H1 (cell line): ENCODE data around the gene PPIG. TPM values are rescaled to one million over a fixed set of nuclear protein-coding genes. Genes with fewer than 3 reads are reported as not detected.

Source experiments
- CTCF ChIA-PET: fragments of 300-600 bp; sonication (Branson Sonifier 250); formaldehyde crosslinking; loops from one replicate; lab custom pipeline; 2021; ENCODE audit not compliant: partially characterized antibody; lab: Charles Lee
- POLR2A ChIA-PET: fragments of 300-600 bp; sonication (Branson Sonifier 250); formaldehyde crosslinking; loops from one replicate; lab custom pipeline; 2021; ENCODE audit warnings: inconsistent platforms; ENCODE audit not compliant: partially characterized antibody; lab: Charles Lee
- DNase-seq, 2 experiments: peaks; one replicate each; pipeline versions ENCODE4 v3.0.0 to v3.0.0-alpha.2; 2010 to 2022; ENCODE audit warnings: low spot score in 2 of 2, low read depth in 1 of 2, mixed read lengths in 1 of 2
- FAIRE-seq: peaks from 2 replicates; lab custom pipeline; 2011; peaks lifted over from hg19 to GRCh38; lab: Jason Lieb, UNC
- H2AFZ ChIP-seq: 2 replicates; pipeline ENCODE4 v1.8.1; 2012; ENCODE audit warnings: low read length, inconsistent platforms
- H2AK5ac ChIP-seq: 2 replicates; pipeline ENCODE4 v1.6.1; 2013; ENCODE audit warnings: low read depth, low read length
- H2BK120ac ChIP-seq: replicated peaks from 2 replicates; pipeline ENCODE3; 2013; ENCODE audit warnings: low read depth, low read length, inconsistent platforms
- H2BK12ac ChIP-seq: 2 replicates; pipeline ENCODE4 v1.6.1; 2013; ENCODE audit warnings: low read depth, low read length
- H2BK15ac ChIP-seq: 2 replicates; pipeline ENCODE4 v1.6.1; 2013; ENCODE audit warnings: low read length
- H2BK20ac ChIP-seq: 2 replicates; pipeline ENCODE4 v1.6.1; 2013; ENCODE audit warnings: low read length
- H2BK5ac ChIP-seq: 2 replicates; pipeline ENCODE4 v1.6.1; 2013; ENCODE audit warnings: low read depth, low read length
- H3K14ac ChIP-seq: 2 replicates; pipeline ENCODE4 v1.6.1; 2013; ENCODE audit warnings: inconsistent platforms; ENCODE audit not compliant: insufficient read length
- H3K18ac ChIP-seq: 2 replicates; pipeline ENCODE4 v1.6.1; 2013; ENCODE audit warnings: low read length; ENCODE audit errors: extremely low read depth
- H3K23ac ChIP-seq: 2 replicates; pipeline ENCODE4 v1.6.1; 2013; ENCODE audit warnings: inconsistent platforms; ENCODE audit not compliant: insufficient read length
- H3K23me2 ChIP-seq: 2 replicates; pipeline ENCODE4 v1.6.1; 2013; ENCODE audit warnings: low read depth, low read length
- H3K27ac ChIP-seq: 2 replicates; pipeline ENCODE4 v1.6.1; 2011; ENCODE audit warnings: low read depth, low read length, inconsistent platforms
- H3K27me3 ChIP-seq, 4 experiments: replicated peaks in 1 of 4; 1 replicate in 1 of 4; 2 replicates in 3 of 4; pipeline versions ENCODE4 v1.6.1 to v1.8.1; 2011 to 2013; ENCODE audit warnings: low read length in 3 of 4, mild to moderate bottlenecking in 3 of 4, inconsistent platforms in 2 of 4, mixed read lengths in 2 of 4, moderate library complexity in 1 of 4; ENCODE audit not compliant: control insufficient read depth in 3 of 4, insufficient read depth in 3 of 4; ENCODE audit errors: extremely low read depth in 1 of 4
- H3K36me3 ChIP-seq, 4 experiments: 2 replicates each; pipeline versions ENCODE4 v1.6.1 to v1.8.1; 2011 to 2013; ENCODE audit warnings: mild to moderate bottlenecking in 4 of 4, low read length in 3 of 4, moderate library complexity in 2 of 4, control low read depth in 1 of 4, inconsistent platforms in 1 of 4; ENCODE audit not compliant: insufficient read depth in 4 of 4, control insufficient read depth in 2 of 4
- H3K4ac ChIP-seq: replicated peaks from 2 replicates; pipeline ENCODE3; 2013; ENCODE audit warnings: low read length, low read depth, mixed read lengths, inconsistent platforms; ENCODE audit not compliant: insufficient read length
- H3K4me1 ChIP-seq, 4 experiments: replicated peaks in 1 of 4; 1 replicate in 1 of 4; 2 replicates in 3 of 4; pipeline versions ENCODE4 v1.6.1 to v1.8.1; 2011 to 2013; ENCODE audit warnings: low read length in 3 of 4, inconsistent platforms in 2 of 4, mixed read lengths in 1 of 4; ENCODE audit not compliant: insufficient read depth in 4 of 4, control insufficient read depth in 3 of 4
- H3K4me2 ChIP-seq, 2 experiments: 2 replicates each; pipeline versions ENCODE4 v1.6.1 to v1.8.1; 2011 to 2013; ENCODE audit warnings: low read depth in 2 of 2, low read length in 2 of 2, control low read depth in 1 of 2, inconsistent platforms in 1 of 2, mild to moderate bottlenecking in 1 of 2; ENCODE audit not compliant: insufficient read depth in 1 of 2
- H3K4me3 ChIP-seq, 4 experiments: fragments of 200-600, 300-600 bp in 1 of 4; sonication (generic), shearing (Covaris generic), sonication (Bioruptor Twin) in 1 of 4; 2 replicates each; pipeline versions ENCODE4 v1.5.1 to v1.8.1; 2011 to 2016; ENCODE audit warnings: low read length in 4 of 4, low read depth in 3 of 4, control low read depth in 2 of 4, inconsistent platforms in 2 of 4, mild to moderate bottlenecking in 2 of 4, mixed read lengths in 1 of 4, moderate library complexity in 1 of 4; ENCODE audit not compliant: insufficient read depth in 2 of 4; ENCODE audit errors: extremely low read depth in 1 of 4
- H3K56ac ChIP-seq: replicated peaks from 2 replicates; pipeline ENCODE3; 2013; ENCODE audit warnings: low read depth, mild to moderate bottlenecking, mixed read lengths, low read length, inconsistent platforms; ENCODE audit not compliant: insufficient read length
- H3K79me1 ChIP-seq: 2 replicates; pipeline ENCODE4 v1.6.1; 2013; ENCODE audit warnings: low read depth, low read length, control low read depth
- H3K79me2 ChIP-seq, 2 experiments: 2 replicates each; pipeline versions ENCODE4 v1.6.1 to v1.8.1; 2012 to 2013; ENCODE audit warnings: low read length in 2 of 2, mild to moderate bottlenecking in 2 of 2, inconsistent platforms in 1 of 2; ENCODE audit not compliant: insufficient read depth in 2 of 2, control insufficient read depth in 1 of 2
- H3K9ac ChIP-seq, 4 experiments: replicated peaks in 1 of 4; 1 replicate in 1 of 4; 2 replicates in 3 of 4; pipeline versions ENCODE4 v1.6.1 to v1.8.1; 2011 to 2013; ENCODE audit warnings: low read depth in 3 of 4, low read length in 3 of 4, control low read depth in 2 of 4, mild to moderate bottlenecking in 2 of 4, moderate library complexity in 2 of 4, inconsistent platforms in 1 of 4; ENCODE audit errors: extremely low read depth in 1 of 4
- H3K9me3 ChIP-seq, 2 experiments: 2 replicates each; pipeline versions ENCODE4 v1.6.1 to v1.8.1; 2012 to 2013; ENCODE audit warnings: mild to moderate bottlenecking in 2 of 2, moderate library complexity in 2 of 2, control low read depth in 1 of 2, inconsistent platforms in 1 of 2, low read depth in 1 of 2, low read length in 1 of 2, mixed read lengths in 1 of 2; ENCODE audit not compliant: insufficient read depth in 2 of 2
- H4K20me1 ChIP-seq, 2 experiments: replicated peaks in 1 of 2; 2 replicates each; pipeline versions ENCODE3 to v1.8.1; 2011 to 2013; ENCODE audit warnings: inconsistent platforms in 2 of 2, low read length in 2 of 2, mild to moderate bottlenecking in 1 of 2; ENCODE audit not compliant: insufficient read depth in 2 of 2, control insufficient read depth in 1 of 2
- H4K5ac ChIP-seq: 2 replicates; pipeline ENCODE4 v1.6.1; 2013; ENCODE audit warnings: low read length, low read depth, mixed read lengths, inconsistent platforms; ENCODE audit not compliant: insufficient read length
- H4K8ac ChIP-seq: 2 replicates; pipeline ENCODE4 v1.8.0; 2013; ENCODE audit warnings: mild to moderate bottlenecking, moderate library complexity, low read length, inconsistent platforms; ENCODE audit not compliant: insufficient read depth; ENCODE audit errors: extremely low read depth
- H4K91ac ChIP-seq: replicated peaks from 2 replicates; pipeline ENCODE3; 2013; ENCODE audit warnings: low read length, mixed read lengths, inconsistent platforms; ENCODE audit not compliant: insufficient read length
- CBX5 ChIP-seq: fragments of 300-800, 300-1000 bp; sonication (generic); IDR thresholded peaks from 2 replicates; pipeline ENCODE4 v1.7.1; 2016; ENCODE audit warnings: antibody characterized with exemption, low read length, low read depth
- CTBP2 ChIP-seq: IDR thresholded peaks from 2 replicates; pipeline ENCODE4 v1.7.0; 2011; ENCODE audit warnings: borderline replicate concordance, mild to moderate bottlenecking, moderate library complexity, mixed read lengths, low read length; ENCODE audit not compliant: insufficient read depth, insufficient read length
- CTCF ChIP-seq, 3 experiments: IDR thresholded peaks; 1 replicate in 2 of 3; 2 replicates in 1 of 3; pipeline versions ENCODE4 v1.5.1 to v1.6.1; 2011; ENCODE audit warnings: low read length in 3 of 3, mild to moderate bottlenecking in 3 of 3, inconsistent platforms in 2 of 3, low read depth in 1 of 3, moderate library complexity in 1 of 3; ENCODE audit not compliant: insufficient read depth in 1 of 3; ENCODE audit errors: control extremely low read depth in 1 of 3
- EZH2 ChIP-seq: fragments of 200-600 bp; sonication (generic); IDR thresholded peaks from 2 replicates; pipeline ENCODE4 v1.7.1; 2012; ENCODE audit warnings: low read depth, mild to moderate bottlenecking, moderate library complexity, low read length, inconsistent platforms; ENCODE audit not compliant: severe bottlenecking
- JUN ChIP-seq: IDR thresholded peaks from 2 replicates; pipeline ENCODE4 v1.6.1; 2011; ENCODE audit warnings: low read depth, mild to moderate bottlenecking, improper control_type of control experiment, low read length
- NRF1 ChIP-seq: IDR thresholded peaks from 2 replicates; pipeline ENCODE4 v1.6.1; 2011; ENCODE audit warnings: mild to moderate bottlenecking, low read depth, low read length, improper control_type of control experiment
- RNF2 ChIP-seq: fragments of 200-900, 300-1000 bp; sonication (generic); IDR thresholded peaks from 2 replicates; pipeline ENCODE4 v1.7.1; 2016; ENCODE audit warnings: borderline replicate concordance, low read depth, mild to moderate bottlenecking, antibody characterized with exemption, low read length; ENCODE audit not compliant: poor library complexity, severe bottlenecking; ENCODE audit errors: missing control alignments
- RXRA ChIP-seq: IDR thresholded peaks from 2 replicates; pipeline ENCODE4 v1.6.1; 2011; ENCODE audit warnings: low read depth, mild to moderate bottlenecking, low read length, moderate library complexity; ENCODE audit not compliant: insufficient read depth
- SAP30 ChIP-seq: fragments of 300-600 bp; sonication (generic); IDR thresholded peaks from 2 replicates; pipeline ENCODE4 v1.7.1; 2012; ENCODE audit warnings: low read length, moderate library complexity, mild to moderate bottlenecking, inconsistent platforms; ENCODE audit not compliant: insufficient read depth, insufficient replicate concordance
- SRF ChIP-seq: IDR thresholded peaks from 2 replicates; pipeline ENCODE4 v1.6.1; 2011; ENCODE audit warnings: mild to moderate bottlenecking, low read depth, low read length, moderate library complexity
- WGBS, 2 experiments: shearing (Covaris generic) in 1 of 2; methylation state at CpG; one replicate each; pipeline versions ENCODE4 v1.1.6 to v1.1.7; 2013 to 2015; ENCODE audit warnings: low lambda C conversion rate in 2 of 2, mixed read lengths in 2 of 2, inconsistent platforms in 1 of 2, low coverage in 1 of 2, missing lambda C conversion rate in 1 of 2; ENCODE audit not compliant: insufficient replicate concordance in 2 of 2, insufficient coverage in 1 of 2, insufficient read length in 1 of 2; ENCODE audit errors: extremely low coverage in 1 of 2, missing lambda C conversion rate in 1 of 2; 5-methylcytosine and 5-hydroxymethylcytosine counted together
- polyA plus RNA-seq, 7 experiments: library from polyadenylated mRNA; depleted of rRNA in 3 of 7; stranded (reverse) in 5 of 7; unstranded in 2 of 7; fragments of >200 nt in 5 of 7; fragments of 200-250 nt in 2 of 7; gene quantifications; 1 replicate in 5 of 7; 2 replicates in 1 of 7; 4 replicates in 1 of 7; pipeline versions ENCODE4 v1.2.1 to v1.2.3, GENCODE V29; 2011 to 2013; ENCODE audit warnings: missing spikeins in 2 of 7, mixed read lengths in 2 of 7
- total RNA-seq: library from RNA; stranded (reverse); fragmentation: NEBNext Ultra II Directional; extraction: Animal tissue kit (Norgen Biotek cat#: 25700); gene quantifications from 2 replicates; pipeline ENCODE4 v1.2.1, GENCODE V29; 2021

Gene PPIG
- total and polyA plus RNA-seq, 2 of the 8 experiments (the other 6 are each of a cell fraction or from before 2014, with no cell fraction given) = 14.7 to 71.0 TPM

- Histone ChIP-seq H3K36me3 (peaks cover 0 to 5% (median 0%) of the 10 kb centered on the region in 4 experiments; a peak in 1 of 8 replicates), H3K23me2 (0 out of 2 replicates have a peak, but pooled peaks cover 3% of the 10 kb centered on the region), H2BK120ac (no peak overlapping the region), H3K4ac (no peak overlapping the region), H4K20me1 (peaks cover 0 to 5% of the 10 kb centered on the region in 2 experiments), H2BK12ac (no peak overlapping the region), H2BK5ac (no peak overlapping the region), H4K8ac (no peak overlapping the region), H3K79me2 (peaks cover 0 to 39% of the 10 kb centered on the region in 2 experiments; a peak in 3 of 4 replicates), H2AFZ (no peak overlapping the region), H3K79me1 (no peaks in the 10 kb centered on the region), H2BK15ac (no peak overlapping the region), H2BK20ac (no peak overlapping the region), H4K91ac (no peak overlapping the region), H3K56ac (no peak overlapping the region), H3K23ac (no peak overlapping the region), H3K27me3 (no peaks in the 10 kb centered on the region), H2AK5ac (no peak overlapping the region), H3K9me3 (peaks cover 0 to 5% of the 10 kb centered on the region in 2 experiments; a peak in 2 of 4 replicates), H3K4me3 (peak overlapping the region in 1 of 4 experiments; percentile 90; a peak in 1 of 8 replicates), H3K14ac (no peak overlapping the region), H3K4me2 (no peak overlapping the region), H3K9ac (no peak overlapping the region), H3K27ac (no peak overlapping the region), H3K18ac (no peak overlapping the region), H4K5ac (no peak overlapping the region), H3K4me1 (no peaks in the 10 kb centered on the region)
- FAIRE-seq (no peak), DNase-seq (no peak)
- ChIA-PET CTCF (no interaction called here), POLR2A (interaction anchor here (0.8 to 1.0 kb wide), 2 partner anchors 10 to 14 kb away, joined by 4 to 6 read pairs; no protein-coding TSS in a partner anchor)
- WGBS, 2 experiments = 93% methylated on average over 3 of the region's 3 CpGs; no CpG with 5 or more reads in 1 of the 2 experiments
- TF ChIP-seq RNF2 (no peak), CBX5 (no peak), SAP30 (no peak), NRF1 (no peak), CTCF (IDR thresholded peaks at IDR 0.05; ENCODE audit: control extremely low read depth in 1 of 3, insufficient read depth in 1 of 3, low read depth in 1 of 3, low read length in 3 of 3) (no peak), RXRA (no peak), EZH2 (no peak), SRF (no peak), JUN (no peak), CTBP2 (no peak)
Measured at GRCh38 chr2:169571571-169571970, 12.6 kb upstream of the PPIG start.
